ENCODE data around the gene TACO1.

- TF ChIP-seq CTCF (conservative IDR thresholded peaks at IDR 0.05; ENCODE audit: low read depth, low read length), result no peak
- no peak for TF ChIP-seq ELK1 (IDR thresholded peaks at IDR 0.05; ENCODE audit: borderline replicate concordance, low read depth, low read length)
- no peak for TF ChIP-seq BHLHE40 (IDR thresholded peaks at IDR 0.05; ENCODE audit: low read depth, low read length)
- no peak for TF ChIP-seq POLR2A (IDR thresholded peaks at IDR 0.05; ENCODE audit: low read depth, low read length)
- no peak for TF ChIP-seq FOS (IDR thresholded peaks at IDR 0.05; ENCODE audit: low read depth, low read length)
- TF ChIP-seq MXI1 (IDR thresholded peaks at IDR 0.05; ENCODE audit: borderline replicate concordance, low read depth, low read length), result no peak
- TF ChIP-seq RAD21 (IDR thresholded peaks at IDR 0.05; ENCODE audit: low read length), result no peak
- TF ChIP-seq RFX5 (IDR thresholded peaks at IDR 0.05; ENCODE audit: low read depth, low read length), result no peak
- TF ChIP-seq CEBPB (IDR thresholded peaks at IDR 0.05; ENCODE audit: low read depth, low read length), result no peak
- no peak for TF ChIP-seq USF2 (IDR thresholded peaks at IDR 0.05; ENCODE audit: low read depth, low read length)
- no peak for TF ChIP-seq MAFK (IDR thresholded peaks at IDR 0.05; ENCODE audit: low read depth, low read length)
- TF ChIP-seq MAZ (IDR thresholded peaks at IDR 0.05; ENCODE audit: borderline replicate concordance, low read depth, low read length), result no peak
- no peak for TF ChIP-seq SMC3 (IDR thresholded peaks at IDR 0.05; ENCODE audit: low read depth, low read length)
Measured at GRCh38 chr17:63647065-63647725, 46.5 kb downstream of the TACO1 start.
